22Rv1 (cell line): ENCODE results near the gene FGF21.

Experiments
- ZFX ChIP-seq: fragments of 450-650 bp; IDR thresholded peaks from 2 replicates; pipeline ENCODE4 v1.6.1; 2017; ENCODE audit warnings: antibody characterized with exemption, borderline replicate concordance
- TF ChIP-seq, protein P1 (sequence below): fragments of 450-650 bp; IDR thresholded peaks from 2 replicates; pipeline ENCODE4 v1.5.1; 2017; ENCODE audit warnings: mild to moderate bottlenecking

DNA sequence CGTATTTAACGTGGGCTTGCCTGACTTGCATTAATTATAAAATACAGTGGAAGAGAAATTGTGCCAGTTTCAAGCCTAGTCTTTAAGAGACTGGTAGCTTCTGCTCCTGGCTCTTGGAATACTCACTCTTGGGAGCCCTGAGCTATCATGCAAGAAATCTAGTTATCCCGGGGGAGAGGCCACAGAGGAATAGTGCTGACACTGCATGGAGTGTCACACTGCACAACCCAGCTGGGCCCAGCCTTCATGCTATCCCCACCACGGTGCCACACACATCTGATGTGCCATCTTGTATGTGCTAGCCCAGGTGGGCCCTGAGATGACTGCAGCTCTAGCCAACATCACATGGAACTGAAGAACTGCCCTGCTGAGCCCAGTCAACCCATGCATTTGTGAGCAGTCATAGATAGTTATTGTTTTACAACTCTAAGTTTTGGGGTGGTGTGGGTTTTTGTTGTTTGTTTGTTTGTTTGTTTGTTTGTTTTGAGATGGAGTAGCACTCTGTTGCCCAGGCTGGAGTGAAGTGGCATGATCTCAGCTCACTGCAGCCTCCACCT lies 44.1 kb upstream of the FGF21 start:
- TF ChIP-seq, protein P1, sequence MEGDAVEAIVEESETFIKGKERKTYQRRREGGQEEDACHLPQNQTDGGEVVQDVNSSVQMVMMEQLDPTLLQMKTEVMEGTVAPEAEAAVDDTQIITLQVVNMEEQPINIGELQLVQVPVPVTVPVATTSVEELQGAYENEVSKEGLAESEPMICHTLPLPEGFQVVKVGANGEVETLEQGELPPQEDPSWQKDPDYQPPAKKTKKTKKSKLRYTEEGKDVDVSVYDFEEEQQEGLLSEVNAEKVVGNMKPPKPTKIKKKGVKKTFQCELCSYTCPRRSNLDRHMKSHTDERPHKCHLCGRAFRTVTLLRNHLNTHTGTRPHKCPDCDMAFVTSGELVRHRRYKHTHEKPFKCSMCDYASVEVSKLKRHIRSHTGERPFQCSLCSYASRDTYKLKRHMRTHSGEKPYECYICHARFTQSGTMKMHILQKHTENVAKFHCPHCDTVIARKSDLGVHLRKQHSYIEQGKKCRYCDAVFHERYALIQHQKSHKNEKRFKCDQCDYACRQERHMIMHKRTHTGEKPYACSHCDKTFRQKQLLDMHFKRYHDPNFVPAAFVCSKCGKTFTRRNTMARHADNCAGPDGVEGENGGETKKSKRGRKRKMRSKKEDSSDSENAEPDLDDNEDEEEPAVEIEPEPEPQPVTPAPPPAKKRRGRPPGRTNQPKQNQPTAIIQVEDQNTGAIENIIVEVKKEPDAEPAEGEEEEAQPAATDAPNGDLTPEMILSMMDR: no peak
- no peak for TF ChIP-seq ZFX
